Measurements from ENCODE around the gene PDK4. TPM values are rescaled to one million over a fixed set of nuclear protein-coding genes. Genes with fewer than 3 reads are reported as not detected.
A peak's percentile ranks its signal among the peaks of the same experiment; 100 is the strongest.
"Not testable (repeated sequence)": the region's sequence is repeated elsewhere in the genome, so short reads cannot be mapped to it uniquely, and the experiment has no call there.

Gene PDK4
- total RNA-seq, 1 donor from 2014 or later: 2.9 TPM

GRCh38 chr7:95578299-95578855 is 17.9 kb downstream of the PDK4 start:
- FAIRE-seq: no peak

GRCh38 chr7:95577137-95577536 is 19.2 kb downstream of the PDK4 start:
- no peak for FAIRE-seq
- no peak for DNase-seq (ENCODE audit: low spot score in 2 of 2)

More at GRCh38 chr7:95578299-95578855, 17.9 kb downstream of the PDK4 start:
- DNase-seq (ENCODE audit: low spot score in 2 of 2): no peak

GRCh38 chr7:95569720-95570119 is 26.6 kb downstream of the PDK4 start:
- DNase-seq (ENCODE audit: low spot score in 2 of 2): no peak
- no peak for FAIRE-seq

- no peak for FAIRE-seq
- DNase-seq (ENCODE audit: low spot score in 2 of 2): no peak
Observed at GRCh38 chr7:95560674-95561073, 35.6 kb downstream of the PDK4 start.

GRCh38 chr7:95558864-95559263 is 37.5 kb downstream of the PDK4 start:
- FAIRE-seq (no peak), DNase-seq (ENCODE audit: low spot score in 2 of 2) (no peak)

- DNase-seq (ENCODE audit: low spot score in 2 of 2) (no peak), FAIRE-seq (no peak)
Observed at GRCh38 chr7:95556777-95557176, 39.5 kb downstream of the PDK4 start.

- no peak for DNase-seq (ENCODE audit: low spot score in 2 of 2)
- FAIRE-seq: no peak
Observed at GRCh38 chr7:95553939-95554338, 42.4 kb downstream of the PDK4 start.

GRCh38 chr7:95552010-95552926 is 44.0 kb downstream of the PDK4 start:
- FAIRE-seq; DNase-seq (ENCODE audit: low spot score in 2 of 2): not testable (repeated sequence)

GRCh38 chr7:95550546-95550945 is 45.8 kb downstream of the PDK4 start:
- FAIRE-seq: no peak
- peak; percentile 18 to 43 for DNase-seq (ENCODE audit: low spot score in 2 of 2)

- FAIRE-seq (no peak), DNase-seq (ENCODE audit: low spot score in 2 of 2) (peak; percentile 73 to 79)
Observed at GRCh38 chr7:95549818-95550529, 46.3 kb downstream of the PDK4 start.

GRCh38 chr7:95547361-95548348 is 48.7 kb downstream of the PDK4 start:
- FAIRE-seq (no peak), DNase-seq (ENCODE audit: low spot score in 2 of 2) (no peak)

GRCh38 chr7:95546647-95547046 is 49.7 kb downstream of the PDK4 start:
- no peak for FAIRE-seq
- DNase-seq (ENCODE audit: low spot score in 2 of 2): no peak

- FAIRE-seq: no peak
- DNase-seq (ENCODE audit: low spot score in 2 of 2): no peak
Observed at GRCh38 chr7:95545673-95546072, 50.6 kb downstream of the PDK4 start.

GRCh38 chr7:95545007-95545615 is 51.2 kb downstream of the PDK4 start:
- DNase-seq (ENCODE audit: low spot score in 2 of 2) (peak in 1 of 2 donors; percentile 39), FAIRE-seq (peak; percentile 90)

GRCh38 chr7:95544171-95544570 is 52.1 kb downstream of the PDK4 start:
- FAIRE-seq: no peak
- DNase-seq (ENCODE audit: low spot score in 2 of 2): no peak

GRCh38 chr7:95543312-95543711 is 53.0 kb downstream of the PDK4 start:
- no peak for DNase-seq (ENCODE audit: low spot score in 2 of 2)
- no peak for FAIRE-seq

GRCh38 chr7:95540366-95540765 is 56.0 kb downstream of the PDK4 start:
- DNase-seq (ENCODE audit: low spot score in 2 of 2): no peak
- FAIRE-seq: no peak

GRCh38 chr7:95539426-95539825 is 56.9 kb downstream of the PDK4 start:
- no peak for DNase-seq (ENCODE audit: low spot score in 2 of 2)
- no peak for FAIRE-seq

GRCh38 chr7:95537468-95537867 is 58.8 kb downstream of the PDK4 start:
- no peak for FAIRE-seq
- no peak for DNase-seq (ENCODE audit: low spot score in 2 of 2)
